Activated CD4-positive, alpha-beta T cell treated with anti-CD3 and anti-CD28 coated beads, Interleukin-10, Interleukin-2, amounts not matched to agents 100 ng/mL and 50 ng/mL, durations not matched to agents 16 hours and 8 hours (primary cell): ENCODE results near the gene STAT6.
A peak's percentile ranks its signal among the peaks of the same experiment; 100 is the strongest.

Experiments
- DNase-seq: peaks from one replicate; pipeline ENCODE4 v3.0.0-alpha.2; 2020

The STAT6 gene

GRCh38 chr12:57098546-57098945 is 12.6 kb downstream of the STAT6 start:
- no peak for DNase-seq

- no peak for DNase-seq
Measured at GRCh38 chr12:57097554-57097835, 13.7 kb downstream of the STAT6 start.

- DNase-seq: no peak
Measured at GRCh38 chr12:57096748-57097553, 14.2 kb downstream of the STAT6 start.

GRCh38 chr12:57096099-57096572 is 15.0 kb downstream of the STAT6 start:
- DNase-seq: no peak

- no peak for DNase-seq
Measured at GRCh38 chr12:57095440-57095839, 15.7 kb downstream of the STAT6 start.

- no peak for DNase-seq
Measured at GRCh38 chr12:57094208-57095160, 16.7 kb downstream of the STAT6 start.

GRCh38 chr12:57093415-57094207 is 17.6 kb downstream of the STAT6 start:
- peak; percentile 72 for DNase-seq

- no peak for DNase-seq
Measured at GRCh38 chr12:57092876-57093414, 18.2 kb downstream of the STAT6 start.

GRCh38 chr12:57092529-57092862 is 18.7 kb downstream of the STAT6 start:
- no peak for DNase-seq

GRCh38 chr12:57091638-57092528 is 19.3 kb downstream of the STAT6 start:
- DNase-seq: no peak

- no peak for DNase-seq
Measured at GRCh38 chr12:57090924-57091637, 20.1 kb downstream of the STAT6 start.

GRCh38 chr12:57090490-57090889 is 20.7 kb downstream of the STAT6 start:
- no peak for DNase-seq

- peak; percentile 67 for DNase-seq
Measured at GRCh38 chr12:57089271-57090245, 21.6 kb downstream of the STAT6 start.

GRCh38 chr12:57088354-57089270 is 22.6 kb downstream of the STAT6 start, which contains the start of gene NAB2:
NAB2 (plus strand) TSS chr12:57089114; CDS start chr12:57089272, 158 bp downstream.
- peak; percentile 97 for DNase-seq

- peak; percentile 90 for DNase-seq
Measured at GRCh38 chr12:57087691-57088353, 23.3 kb downstream of the STAT6 start.

- peak; percentile 92 for DNase-seq
Measured at GRCh38 chr12:57087010-57087690, 24.0 kb downstream of the STAT6 start.

- peak; percentile 59 for DNase-seq
Measured at GRCh38 chr12:57086493-57087009, 24.6 kb downstream of the STAT6 start.
